ENCODE measurements around the gene SFRP5.

The SFRP5 gene

GRCh38 chr10:97734021-97734420 lies 37.8 kb downstream of the SFRP5 start:
- TF ChIP-seq CTCF (IDR thresholded peaks at IDR 0.05; ENCODE audit: extremely low read depth, missing control alignments): no peak

GRCh38 chr10:97733256-97733655 lies 38.5 kb downstream of the SFRP5 start:
- no peak for TF ChIP-seq CTCF (IDR thresholded peaks at IDR 0.05; ENCODE audit: extremely low read depth, missing control alignments)

More at GRCh38 chr10:97734021-97734420, 37.8 kb downstream of the SFRP5 start:
- DNase-seq (ENCODE audit: low spot score): no peak

GRCh38 chr10:97732052-97732359 lies 39.8 kb downstream of the SFRP5 start:
- TF ChIP-seq CTCF (IDR thresholded peaks at IDR 0.05; ENCODE audit: extremely low read depth, missing control alignments): no peak
- DNase-seq (ENCODE audit: low spot score): no peak

More at GRCh38 chr10:97733256-97733655, 38.5 kb downstream of the SFRP5 start:
- DNase-seq (ENCODE audit: low spot score): no peak

GRCh38 chr10:97731346-97732051 lies 40.3 kb downstream of the SFRP5 start:
- DNase-seq (ENCODE audit: low spot score): peak; percentile 54
- TF ChIP-seq CTCF (IDR thresholded peaks at IDR 0.05; ENCODE audit: extremely low read depth, missing control alignments): peak; percentile 60

GRCh38 chr10:97729014-97729413 lies 42.8 kb downstream of the SFRP5 start:
- no peak for DNase-seq (ENCODE audit: low spot score)
- TF ChIP-seq CTCF (IDR thresholded peaks at IDR 0.05; ENCODE audit: extremely low read depth, missing control alignments): no peak

GRCh38 chr10:97726636-97727178 lies 45.1 kb downstream of the SFRP5 start:
- DNase-seq (ENCODE audit: low spot score): no peak
- TF ChIP-seq CTCF (IDR thresholded peaks at IDR 0.05; ENCODE audit: extremely low read depth, missing control alignments): no peak

GRCh38 chr10:97724341-97724941 lies 47.4 kb downstream of the SFRP5 start:
- DNase-seq (ENCODE audit: low spot score): no peak
- no peak for TF ChIP-seq CTCF (IDR thresholded peaks at IDR 0.05; ENCODE audit: extremely low read depth, missing control alignments)
